Vagina (tissue), 2 donors: Measurements from ENCODE around the gene CFAP20. TPM values are rescaled to one million over a fixed set of nuclear protein-coding genes. Genes with fewer than 3 reads are reported as not detected.
A peak's percentile ranks its signal among the peaks of the same experiment; 100 is the strongest.

Experiments
- DNase-seq, 2 donors: peaks; one replicate each; pipeline ENCODE4 v3.0.0-alpha.2; 2017; ENCODE audit errors: extremely low spot score in 2 of 2
- H3K27ac ChIP-seq: fragments of 200-600 bp; sonication (generic); one replicate; pipeline ENCODE4 v1.5.1; 2019
- H3K27me3 ChIP-seq: fragments of 200-600 bp; sonication (generic); one replicate; pipeline ENCODE4 v1.5.1; 2019
- H3K36me3 ChIP-seq, 2 donors: fragments of 200-600 bp; sonication (generic); one replicate each; pipeline ENCODE4 v1.5.1; 2017 to 2019
- H3K4me1 ChIP-seq: fragments of 200-600 bp; sonication (generic); one replicate; pipeline ENCODE4 v1.5.1; 2019
- H3K4me3 ChIP-seq, 2 donors: fragments of 200-600 bp; sonication (generic); 1 replicate in 1 of 2; 2 replicates in 1 of 2; pipeline ENCODE4 v1.5.1; 2016 to 2019
- H3K9me3 ChIP-seq: fragments of 200-600 bp; sonication (generic); one replicate; pipeline ENCODE4 v1.5.1; 2019
- POLR2A ChIP-seq, 2 donors: fragments of 450-650 bp; IDR thresholded peaks; one replicate each; pipeline ENCODE4 v1.6.1; 2017; ENCODE audit warnings: antibody characterized with exemption in 2 of 2, mild to moderate bottlenecking in 2 of 2, moderate library complexity in 2 of 2
- POLR2AphosphoS5 ChIP-seq, 2 donors: sonication (generic); formaldehyde crosslinking; IDR thresholded peaks; one replicate each; pipeline ENCODE4 v1.9.0; 2017; ENCODE audit warnings: antibody characterized with exemption in 2 of 2, mild to moderate bottlenecking in 2 of 2, low read depth in 1 of 2; ENCODE audit not compliant: insufficient read depth in 1 of 2
- intact Hi-C: fragments of 100-400 bp; cut with DNase I; formaldehyde crosslinking; loops from one replicate; pipeline ENCODE4 v1.15.1; 2023
- total RNA-seq: library from RNA; depleted of rRNA; stranded (reverse); fragments of >200 nt; gene quantifications from one replicate; pipeline ENCODE4 v1.2.3, GENCODE V29; 2016
- TF ChIP-seq, protein P1 (sequence below), 3 experiments: fragments of 450-650 bp in 2 of 3; fragments of 200-600 bp in 1 of 3; sonication (generic) in 1 of 3; IDR thresholded peaks; one replicate each; pipeline ENCODE4 v1.5.1; 2017 to 2019; ENCODE audit warnings: antibody characterized with exemption in 3 of 3, mild to moderate bottlenecking in 2 of 3, moderate library complexity in 2 of 3

CFAP20 gene
- total RNA-seq, 1 donor from 2014 or later = 72.7 TPM

- Histone ChIP-seq H3K4me3 (no peak overlapping the region), H3K9me3 (no peaks in the 10 kb centered on the region), H3K27ac (no peak overlapping the region), H3K4me1 (no peaks in the 10 kb centered on the region), H3K36me3 (no peaks in the 10 kb centered on the region), H3K27me3 (no peaks in the 10 kb centered on the region)
- no peak for TF ChIP-seq POLR2AphosphoS5 (IDR thresholded peaks at IDR 0.05; ENCODE audit: insufficient read depth in 1 of 2, low read depth in 1 of 2)
- DNase-seq = no peak
- intact Hi-C loops = no loop called here
These were observed 8.4 kb upstream of the CFAP20 start for GRCh38 chr16:58137581-58137980.

DNA sequence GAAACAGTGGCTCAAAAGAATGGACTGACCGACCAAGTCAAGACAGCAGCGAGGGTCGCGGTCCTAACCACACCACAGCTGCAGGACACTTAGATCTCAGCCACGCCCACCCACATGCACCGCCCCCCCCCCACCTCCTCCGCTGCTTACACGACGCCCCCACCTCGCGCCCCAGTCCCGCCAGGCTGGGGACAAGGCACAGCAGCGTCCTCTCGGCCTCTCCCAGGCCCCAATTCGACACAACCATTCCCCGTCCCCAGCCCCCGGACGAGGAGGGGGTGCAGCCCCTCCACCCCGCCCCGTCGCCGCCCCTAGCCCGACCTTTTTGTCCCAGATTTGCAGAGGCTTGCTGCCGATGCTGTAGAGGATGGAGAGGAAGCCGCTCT is 477 bp downstream of the CFAP20 start:
- DNase-seq = no peak
- peaks cover 48% of the 10 kb centered on the region for H3K4me1 ChIP-seq

DNA sequence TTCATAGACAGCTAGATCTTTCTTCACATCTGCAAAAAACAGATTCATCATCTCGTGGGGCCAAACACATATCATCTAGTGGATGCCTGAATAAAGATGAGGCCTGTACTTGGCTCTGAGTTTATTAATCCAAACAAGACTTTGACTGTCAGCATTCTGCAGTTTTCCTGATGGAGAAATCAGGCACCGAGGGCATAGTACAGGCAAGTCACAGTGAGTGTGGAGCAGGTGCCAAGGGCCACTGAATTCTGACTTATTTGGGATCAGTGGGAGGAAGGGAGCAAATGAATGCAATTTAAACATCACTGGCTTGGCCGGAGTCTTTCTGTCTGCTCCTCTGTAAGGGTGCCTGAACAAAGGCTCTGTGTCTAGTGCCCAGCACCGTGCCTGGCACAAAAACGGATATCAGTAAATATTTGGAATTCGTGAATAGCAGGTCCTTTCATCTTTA is 975 bp downstream of the CFAP20 start:
- intact Hi-C loops = loop anchor here (10.0 kb wide), 1 partner anchor 393 kb away; the partner anchor contains the start of gene KATNB1
- no peaks in the 10 kb centered on the region for H3K9me3 ChIP-seq
- TF ChIP-seq POLR2A (IDR thresholded peaks at IDR 0.05) (no peak), POLR2AphosphoS5 (IDR thresholded peaks at IDR 0.05; ENCODE audit: insufficient read depth in 1 of 2, low read depth in 1 of 2) (no peak)
- TF ChIP-seq, protein P1, sequence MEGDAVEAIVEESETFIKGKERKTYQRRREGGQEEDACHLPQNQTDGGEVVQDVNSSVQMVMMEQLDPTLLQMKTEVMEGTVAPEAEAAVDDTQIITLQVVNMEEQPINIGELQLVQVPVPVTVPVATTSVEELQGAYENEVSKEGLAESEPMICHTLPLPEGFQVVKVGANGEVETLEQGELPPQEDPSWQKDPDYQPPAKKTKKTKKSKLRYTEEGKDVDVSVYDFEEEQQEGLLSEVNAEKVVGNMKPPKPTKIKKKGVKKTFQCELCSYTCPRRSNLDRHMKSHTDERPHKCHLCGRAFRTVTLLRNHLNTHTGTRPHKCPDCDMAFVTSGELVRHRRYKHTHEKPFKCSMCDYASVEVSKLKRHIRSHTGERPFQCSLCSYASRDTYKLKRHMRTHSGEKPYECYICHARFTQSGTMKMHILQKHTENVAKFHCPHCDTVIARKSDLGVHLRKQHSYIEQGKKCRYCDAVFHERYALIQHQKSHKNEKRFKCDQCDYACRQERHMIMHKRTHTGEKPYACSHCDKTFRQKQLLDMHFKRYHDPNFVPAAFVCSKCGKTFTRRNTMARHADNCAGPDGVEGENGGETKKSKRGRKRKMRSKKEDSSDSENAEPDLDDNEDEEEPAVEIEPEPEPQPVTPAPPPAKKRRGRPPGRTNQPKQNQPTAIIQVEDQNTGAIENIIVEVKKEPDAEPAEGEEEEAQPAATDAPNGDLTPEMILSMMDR (IDR thresholded peaks at IDR 0.05) = no peak
- H3K27ac ChIP-seq = peak overlapping the region; percentile 74
- peaks cover 51% of the 10 kb centered on the region for H3K4me1 ChIP-seq
- H3K4me3 ChIP-seq = peak overlapping the region; percentile 68 to 96
- no peak for DNase-seq
- H3K27me3 ChIP-seq = no peaks in the 10 kb centered on the region
- no peaks in the 10 kb centered on the region for H3K36me3 ChIP-seq

More for the DNA sequence above, 477 bp downstream of the CFAP20 start:
- intact Hi-C loops = loop anchor here (10.0 kb wide), 1 partner anchor 394 kb away; the partner anchor contains the start of gene KATNB1
- TF ChIP-seq POLR2AphosphoS5 (IDR thresholded peaks at IDR 0.05; ENCODE audit: insufficient read depth in 1 of 2, low read depth in 1 of 2) (no peak), POLR2A (IDR thresholded peaks at IDR 0.05) (no peak)
- TF ChIP-seq, protein P1 (IDR thresholded peaks at IDR 0.05) = no peak
- H3K36me3 ChIP-seq = no peaks in the 10 kb centered on the region
- no peaks in the 10 kb centered on the region for H3K27me3 ChIP-seq
- H3K4me3 ChIP-seq = peak overlapping the region; percentile 68 to 96
- peak overlapping the region; percentile 74 for H3K27ac ChIP-seq
- H3K9me3 ChIP-seq = no peaks in the 10 kb centered on the region

DNA sequence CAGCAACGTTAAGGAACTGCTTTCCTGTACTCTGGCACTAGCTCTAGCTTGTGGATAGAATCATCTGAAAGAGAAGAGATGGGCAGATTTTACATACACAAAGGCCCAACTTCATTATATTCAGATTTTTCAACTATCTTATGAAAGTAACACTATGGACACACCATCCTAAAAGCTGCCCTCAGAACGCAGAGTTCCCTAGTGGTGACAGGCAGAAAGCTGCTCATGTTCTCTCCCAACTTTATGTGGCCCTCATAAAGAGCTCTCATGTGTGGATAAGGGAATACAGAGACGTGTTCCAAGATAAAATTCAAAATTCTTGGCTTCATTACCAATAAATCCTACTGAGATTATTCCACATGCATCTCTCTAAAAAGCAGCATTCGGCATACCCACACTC is 1.5 kb downstream of the CFAP20 start:
- Histone ChIP-seq H3K27me3 (no peaks in the 10 kb centered on the region), H3K4me3 (peak overlapping the region; percentile 68 to 96), H3K27ac (peak overlapping the region; percentile 74), H3K9me3 (no peaks in the 10 kb centered on the region), H3K36me3 (no peaks in the 10 kb centered on the region), H3K4me1 (peaks cover 51% of the 10 kb centered on the region)
- no peak for DNase-seq
- intact Hi-C loops = loop anchor here (10.0 kb wide), 1 partner anchor 393 kb away; the partner anchor contains the start of gene KATNB1
- TF ChIP-seq, protein P1 (IDR thresholded peaks at IDR 0.05) = no peak
- TF ChIP-seq POLR2AphosphoS5 (IDR thresholded peaks at IDR 0.05; ENCODE audit: insufficient read depth in 1 of 2, low read depth in 1 of 2) = no peak
- TF ChIP-seq POLR2A (IDR thresholded peaks at IDR 0.05) = no peak

- Histone ChIP-seq H3K27me3 (no peaks in the 10 kb centered on the region), H3K9me3 (no peaks in the 10 kb centered on the region), H3K27ac (peak overlapping the region; percentile 74), H3K36me3 (no peaks in the 10 kb centered on the region), H3K4me1 (peaks cover 56% of the 10 kb centered on the region), H3K4me3 (peak overlapping the region; percentile 68 to 96)
- no peak for DNase-seq
- intact Hi-C loops = loop anchor here (10.0 kb wide), 1 partner anchor 392 kb away; the partner anchor contains the start of gene KATNB1
- TF ChIP-seq POLR2A (IDR thresholded peaks at IDR 0.05) = no peak
- TF ChIP-seq POLR2AphosphoS5 (IDR thresholded peaks at IDR 0.05; ENCODE audit: insufficient read depth in 1 of 2, low read depth in 1 of 2) = peak in 1 of 2 donors; percentile 47
- TF ChIP-seq, protein P1 (IDR thresholded peaks at IDR 0.05) = peak in 2 of 3 experiments; percentile 19 to 26
These were observed 2.1 kb downstream of the CFAP20 start for GRCh38 chr16:58127033-58127556.
